ENCODE results near the gene SEPTIN10.

SEPTIN10 gene

GRCh38 chr2:109519513-109519912, 94.3 kb downstream of the SEPTIN10 start:
- no peak for DNase-seq

GRCh38 chr2:109517118-109517889, 96.5 kb downstream of the SEPTIN10 start:
- no peak for DNase-seq

DNA sequence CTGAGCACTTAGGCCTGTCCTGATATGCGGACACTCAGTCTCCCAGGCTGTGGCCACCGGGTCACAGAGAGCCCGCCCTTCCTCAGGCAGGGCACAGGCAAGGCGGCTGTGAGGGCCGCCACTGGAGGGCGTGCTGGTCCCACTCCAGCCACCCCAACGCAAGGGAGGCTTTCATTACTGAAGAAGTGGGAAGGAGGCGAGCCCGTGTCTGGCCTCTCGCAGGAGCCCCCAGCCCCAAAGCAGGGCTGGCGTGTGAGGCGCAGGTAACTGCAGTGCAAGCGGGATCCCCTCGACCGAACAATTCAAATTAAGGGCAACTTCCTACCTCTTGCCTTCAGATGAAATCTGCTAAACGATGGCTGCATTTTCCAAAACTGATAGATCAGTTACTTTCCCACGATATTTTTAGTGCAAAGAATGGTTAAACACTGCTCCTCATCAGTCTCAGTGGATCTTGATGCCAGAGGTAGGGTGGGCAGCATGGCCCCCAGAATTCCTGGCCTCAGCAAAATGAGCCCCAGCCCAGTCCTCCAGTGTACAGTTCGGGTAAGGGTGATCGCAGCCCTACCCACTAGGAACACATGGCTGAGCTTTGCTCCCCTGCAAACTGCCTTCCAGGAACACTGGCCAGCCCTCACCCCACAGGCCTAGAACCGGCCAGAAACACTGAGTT, 97.2 kb downstream of the SEPTIN10 start:
- peak; percentile 28 to 37 for DNase-seq

GRCh38 chr2:109514857-109515256, 98.9 kb downstream of the SEPTIN10 start:
- DNase-seq, result no peak

DNA sequence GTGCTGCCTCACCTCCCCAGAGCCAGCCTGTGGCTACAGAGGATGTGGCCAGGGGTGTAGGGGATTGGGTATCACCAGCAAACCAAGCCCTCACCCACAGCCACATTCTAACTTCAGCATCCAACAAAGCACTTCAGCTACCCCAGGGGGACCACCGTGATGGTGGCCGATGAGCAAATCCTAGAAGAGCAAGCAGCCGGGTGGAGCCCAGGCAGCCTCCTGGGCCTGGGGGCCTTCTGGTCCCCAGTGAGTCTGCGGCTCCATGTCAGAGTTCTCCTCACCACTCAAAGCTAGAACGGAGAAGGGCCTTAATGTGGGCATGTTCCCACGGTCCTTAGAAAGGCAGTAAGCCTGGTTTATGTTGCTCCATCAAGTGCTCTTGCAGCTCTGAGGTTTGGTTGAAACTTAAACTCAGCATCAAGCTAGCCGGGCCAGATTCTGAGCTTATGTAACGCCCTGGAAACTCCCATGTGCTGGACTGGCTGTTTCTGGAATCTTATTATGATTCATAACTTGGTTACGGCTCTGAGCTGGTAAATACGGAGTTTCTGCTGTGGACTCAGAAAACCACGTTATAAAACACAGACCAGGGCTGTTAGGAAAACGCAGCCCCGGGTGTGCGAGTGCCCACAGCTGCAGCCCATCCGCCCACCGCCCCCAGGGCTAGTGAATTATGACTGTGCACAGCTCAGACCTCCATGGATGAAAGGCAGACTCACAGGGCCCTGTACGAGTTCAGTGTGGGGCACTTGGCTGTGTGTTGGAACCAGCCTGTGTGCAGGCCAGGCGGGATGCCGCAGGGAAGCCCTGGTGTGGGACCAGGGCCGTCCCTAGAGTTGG, 99.8 kb downstream of the SEPTIN10 start:
- DNase-seq, result no peak

GRCh38 chr2:109513230-109513629, 100.5 kb downstream of the SEPTIN10 start:
- no peak for DNase-seq

DNA sequence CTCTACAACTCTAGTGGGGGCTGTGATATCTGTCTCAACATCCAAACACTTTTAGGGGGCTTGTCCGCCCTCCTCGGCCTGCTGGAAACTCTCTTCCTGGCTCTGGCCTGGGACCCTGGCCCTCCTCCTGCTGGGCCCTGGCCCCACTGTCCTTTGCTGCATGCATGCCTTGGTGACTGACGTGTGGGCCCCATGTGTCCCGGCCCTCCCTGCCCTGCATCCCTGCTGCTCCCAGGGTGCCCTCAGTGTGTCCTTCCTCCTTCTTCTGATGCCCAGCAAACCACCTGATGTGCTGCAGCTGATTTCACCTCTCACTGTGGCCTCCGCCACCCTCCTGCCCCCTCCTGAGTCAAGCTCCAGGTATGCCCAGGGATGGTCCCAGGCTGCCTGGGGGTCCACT, 101.7 kb downstream of the SEPTIN10 start:
- DNase-seq, result no peak

DNA sequence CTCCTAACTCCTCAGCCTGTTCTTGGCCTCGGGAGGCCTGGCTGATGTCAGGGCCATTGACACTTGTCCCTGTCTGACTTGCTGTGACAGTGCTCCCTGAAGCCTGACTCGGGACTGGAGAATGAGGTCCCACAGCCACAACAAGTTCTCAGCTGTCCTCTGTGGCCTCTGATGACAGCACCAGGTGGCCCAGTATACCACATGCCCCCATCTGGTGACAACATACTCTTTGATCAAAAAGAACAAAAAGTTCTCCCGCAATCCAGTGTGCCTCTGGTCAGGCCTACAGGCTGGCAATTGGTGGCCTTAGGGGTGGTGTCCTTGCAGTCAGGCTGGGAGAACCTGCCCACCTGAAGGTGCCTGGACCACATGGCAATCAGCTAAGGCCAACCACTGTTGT, 102.6 kb downstream of the SEPTIN10 start:
- DNase-seq, result no peak

DNA sequence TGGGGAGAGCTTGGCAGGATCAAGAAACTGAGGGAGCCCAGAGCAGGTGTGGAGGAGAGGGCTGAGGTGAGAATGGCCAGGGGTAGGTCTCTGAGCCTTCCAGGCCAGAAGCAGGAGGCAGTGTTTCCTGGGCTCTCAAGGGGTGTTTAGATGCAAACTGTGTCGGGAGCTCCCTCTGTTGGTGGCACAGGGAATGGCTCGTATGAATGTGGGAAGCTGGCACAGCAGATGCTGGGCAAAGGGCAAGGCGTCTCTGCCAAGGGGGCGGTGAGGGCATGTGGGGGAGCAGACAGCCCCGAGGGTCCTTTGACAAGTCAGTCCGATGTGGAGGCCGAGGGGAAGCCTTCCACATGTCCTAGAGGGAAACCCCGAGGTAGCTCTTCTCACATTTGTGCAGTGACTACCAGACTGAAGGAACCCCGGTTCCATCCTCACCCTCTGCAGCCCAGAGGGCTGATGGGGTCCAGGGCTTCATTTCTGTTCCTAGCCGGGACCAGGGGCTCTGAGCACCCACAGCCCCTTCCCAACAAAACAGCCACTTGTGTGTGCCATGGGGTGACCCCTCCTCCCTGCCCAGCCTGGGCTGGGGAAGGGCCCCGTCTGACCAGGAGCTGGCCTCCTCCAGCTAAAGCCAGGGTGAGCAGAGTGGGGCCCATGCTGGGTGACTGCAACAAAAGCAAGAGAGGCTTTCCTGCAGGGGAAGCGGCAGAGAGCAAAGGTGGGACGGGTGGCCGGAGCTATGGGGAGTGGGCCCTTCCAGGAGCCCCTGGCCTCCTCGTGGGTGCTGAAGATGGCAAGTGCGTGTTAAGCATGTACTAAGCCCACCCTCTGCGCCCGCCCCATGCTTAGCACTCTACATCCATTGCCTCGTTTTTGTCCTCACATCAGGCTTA, 103.4 kb downstream of the SEPTIN10 start:
- DNase-seq, result peak; percentile 30 to 58

DNA sequence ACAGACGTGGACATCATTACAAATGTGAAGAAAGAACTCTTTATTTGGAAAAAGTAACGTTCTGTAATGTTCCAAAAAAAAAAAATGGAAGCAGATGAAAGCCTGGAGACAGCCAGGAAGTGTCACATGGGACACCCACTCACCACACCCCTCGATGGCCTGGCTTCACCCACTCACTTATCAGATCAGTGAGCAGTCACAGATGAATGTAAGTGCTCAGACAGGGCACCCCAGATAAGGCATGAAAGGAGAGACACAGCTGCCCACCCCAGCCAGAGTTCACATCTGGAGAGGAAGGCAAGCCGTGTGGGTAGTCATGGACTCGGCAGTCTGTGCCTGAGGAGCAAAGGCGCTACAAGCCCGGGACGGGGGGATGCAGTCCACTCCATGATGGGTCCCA, 105.2 kb downstream of the SEPTIN10 start:
- no peak for DNase-seq

- no peak for DNase-seq
These were observed 105.9 kb downstream of the SEPTIN10 start for GRCh38 chr2:109507828-109508227.

DNA sequence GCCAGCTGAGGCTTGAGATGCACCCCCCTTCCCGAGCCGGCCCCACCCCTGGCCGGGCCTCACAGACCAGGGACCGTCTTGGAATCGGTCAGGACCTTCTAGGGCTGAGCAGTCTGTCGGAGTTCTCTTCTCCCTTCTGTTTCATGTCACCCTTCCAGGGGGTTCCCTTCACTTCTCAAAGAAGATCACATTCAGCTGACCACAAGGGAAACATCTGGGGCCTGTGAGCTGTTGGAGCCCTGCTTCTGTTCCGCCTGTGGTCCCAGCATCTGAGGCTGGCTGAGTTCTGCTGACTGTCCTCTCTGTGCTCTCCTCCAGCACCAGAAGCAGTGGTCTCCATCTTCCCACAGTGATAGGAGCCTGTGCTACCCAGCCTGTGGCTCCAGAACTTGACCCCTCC, 106.5 kb downstream of the SEPTIN10 start:
- no peak for DNase-seq

DNA sequence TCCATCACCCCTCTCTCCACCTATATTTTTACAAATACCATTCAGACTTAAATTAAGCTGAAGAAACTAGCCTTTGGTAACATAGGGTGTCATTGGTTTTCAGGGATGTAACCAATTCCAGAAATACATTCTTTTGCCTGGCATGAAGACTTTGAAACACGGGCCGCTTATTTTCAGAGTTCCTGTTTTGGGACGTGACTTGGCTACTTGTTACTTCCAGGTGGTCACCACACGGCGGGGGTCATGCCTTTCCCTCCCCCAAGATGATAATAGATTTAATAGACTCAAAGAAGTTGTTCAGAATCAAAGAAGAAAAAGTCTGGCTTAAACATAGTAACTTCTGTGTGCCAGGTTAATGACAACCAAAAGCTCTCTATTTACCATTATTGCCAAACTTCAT, 110.6 kb downstream of the SEPTIN10 start:
- no peak for DNase-seq

DNA sequence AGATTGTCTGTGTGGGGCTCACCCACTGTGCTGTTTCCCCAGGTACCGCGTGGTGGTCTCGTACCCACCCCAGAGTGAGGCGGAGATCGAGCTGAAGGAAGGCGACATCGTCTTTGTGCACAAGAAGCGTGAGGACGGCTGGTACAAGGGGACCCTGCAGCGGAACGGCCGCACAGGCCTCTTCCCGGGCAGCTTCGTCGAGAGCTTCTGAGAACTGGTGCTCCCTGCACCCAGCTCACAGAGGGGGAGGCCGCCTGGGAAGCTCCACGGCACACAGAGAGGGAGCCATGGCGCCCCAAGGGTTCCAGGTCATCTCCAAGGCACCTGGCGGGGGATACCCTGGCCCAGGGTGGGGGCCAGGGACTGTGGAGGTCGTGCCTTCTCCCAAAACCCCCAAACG, 112.3 kb downstream of the SEPTIN10 start:
- DNase-seq, result no peak

GRCh38 chr2:109500910-109501309, 112.9 kb downstream of the SEPTIN10 start:
- DNase-seq, result no peak

DNA sequence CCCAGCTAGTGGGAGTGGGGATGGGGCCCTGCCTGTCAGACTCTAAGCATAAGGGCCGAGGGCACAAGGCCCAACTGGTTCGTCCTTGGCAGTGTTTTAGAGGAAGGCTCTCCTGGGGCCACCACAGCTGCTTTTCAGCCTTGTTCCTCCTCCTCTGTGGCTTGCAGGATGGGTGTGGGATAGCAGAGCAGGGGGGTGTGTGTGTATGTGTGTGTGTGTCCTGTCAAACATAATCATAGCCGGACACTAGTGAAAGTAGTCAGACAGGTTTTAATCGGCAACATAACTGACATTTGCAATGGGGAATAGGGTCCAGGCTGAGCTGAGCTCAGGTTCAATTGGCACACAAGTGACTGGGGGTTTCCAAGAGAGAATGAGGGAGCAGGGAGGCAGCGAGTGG, 114.2 kb downstream of the SEPTIN10 start:
- no peak for DNase-seq

- DNase-seq, result no peak
These were observed 114.9 kb downstream of the SEPTIN10 start for GRCh38 chr2:109498906-109499305.

- DNase-seq, result no peak
These were observed 115.6 kb downstream of the SEPTIN10 start for GRCh38 chr2:109497911-109498870.

DNA sequence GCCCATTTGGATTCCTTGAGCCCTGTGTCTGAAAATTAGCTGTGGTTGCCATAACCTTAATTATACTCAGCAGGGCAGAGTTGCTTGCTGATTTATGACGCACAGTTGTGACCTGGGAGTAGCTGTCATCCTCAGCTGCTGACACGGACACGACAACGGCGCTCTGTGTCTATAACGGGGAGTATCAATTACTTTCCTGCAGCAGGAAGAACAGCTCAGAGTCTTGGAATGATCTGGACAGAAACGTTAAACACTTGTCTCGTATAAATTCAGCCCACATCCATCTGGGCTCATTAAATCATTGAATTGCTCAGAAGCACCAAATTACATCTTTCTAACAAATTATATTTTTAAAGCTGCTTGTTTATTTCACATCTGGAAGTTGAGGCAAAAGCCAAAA, 116.3 kb downstream of the SEPTIN10 start:
- no peak for DNase-seq

- no peak for DNase-seq
These were observed 119.4 kb downstream of the SEPTIN10 start for GRCh38 chr2:109494351-109494750.

DNA sequence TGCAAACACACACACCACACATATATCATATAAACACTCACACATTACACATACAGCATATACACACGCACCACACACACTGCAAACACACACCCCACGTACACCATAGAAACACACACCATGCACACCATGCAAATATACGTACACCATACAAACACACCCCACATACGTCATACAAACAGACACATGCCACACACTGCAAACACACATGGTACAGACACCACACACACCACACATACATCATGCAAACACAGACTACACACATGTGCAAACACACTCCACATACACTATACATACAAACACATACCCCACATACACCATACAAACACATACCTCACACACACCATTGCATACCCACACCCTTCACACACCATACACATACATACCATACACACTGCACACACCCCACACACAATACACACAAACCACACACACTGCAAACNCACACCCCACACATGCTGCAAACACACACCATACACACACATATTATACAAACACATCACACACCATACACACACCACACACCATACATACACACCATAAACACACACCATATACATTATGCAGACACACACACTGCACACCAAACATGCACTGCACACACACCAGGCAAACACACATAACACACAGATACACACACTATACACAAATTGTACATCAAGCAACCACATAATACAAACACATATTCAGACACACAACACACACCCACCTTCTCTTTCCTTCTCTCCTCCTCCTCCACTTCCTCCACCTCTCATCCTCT, 120.4 kb downstream of the SEPTIN10 start:
- no peak for DNase-seq
